ENCODE results near the gene PRKRA. TPM values are rescaled to one million over a fixed set of nuclear protein-coding genes. Genes with fewer than 3 reads are reported as not detected.

The PRKRA gene
- total and polyA plus RNA-seq, 2 of the 8 experiments (the other 6 are each of a cell fraction or from before 2014, with no cell fraction given), result 25.4 to 60.4 TPM

DNA sequence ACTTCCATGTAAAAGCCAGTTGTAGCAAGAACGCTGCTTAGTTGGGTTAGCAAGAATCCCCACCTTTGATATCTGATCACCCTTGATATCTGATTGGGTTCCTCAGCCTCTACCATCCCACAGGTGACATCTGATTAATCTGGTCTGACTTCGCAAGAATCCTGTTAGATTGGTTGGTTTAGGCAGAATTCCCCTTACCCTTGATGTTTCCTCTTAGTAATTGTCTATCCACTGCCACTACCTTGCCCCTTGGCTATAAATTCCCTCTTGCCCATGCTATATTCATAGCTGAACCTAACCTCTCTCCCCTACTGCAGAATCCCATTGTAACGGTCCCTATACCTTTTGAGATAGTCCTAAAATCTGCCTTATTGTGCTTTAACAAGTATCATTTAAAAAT, 33.1 kb downstream of the PRKRA start:
- WGBS, 2 experiments (ENCODE audit: extremely low coverage in 1 of 2, insufficient coverage in 1 of 2, insufficient read length in 1 of 2, insufficient replicate concordance in 2 of 2, low coverage in 1 of 2, low lambda C conversion rate in 2 of 2, missing lambda C conversion rate in 1 of 2), result 89% methylated on average over 3 of the region's 3 CpGs; no CpG with 5 or more reads in 1 of the 2 experiments
- H4K91ac ChIP-seq (replicated peaks; ENCODE audit: insufficient read length, low read length), result no peak overlapping the region
- no peak overlapping the region for H3K4me3 ChIP-seq (ENCODE audit: extremely low read depth in 1 of 4, insufficient read depth in 2 of 4, low read depth in 3 of 4, low read length in 4 of 4)
- H3K79me1 ChIP-seq (ENCODE audit: low read depth, low read length), result no peaks in the 10 kb centered on the region; the same call in 1 of the 2 replicates
- H2BK120ac ChIP-seq (replicated peaks; ENCODE audit: low read depth, low read length), result no peak overlapping the region
- no peak overlapping the region for H3K9ac ChIP-seq (replicated peaks in 1 of 4; ENCODE audit: extremely low read depth in 1 of 4, low read depth in 3 of 4, low read length in 3 of 4)
- no peak overlapping the region for H3K56ac ChIP-seq (replicated peaks; ENCODE audit: insufficient read length, low read depth, low read length)
- H4K5ac ChIP-seq (ENCODE audit: insufficient read length, low read depth, low read length), result no peak overlapping the region
- TF ChIP-seq, protein P1, sequence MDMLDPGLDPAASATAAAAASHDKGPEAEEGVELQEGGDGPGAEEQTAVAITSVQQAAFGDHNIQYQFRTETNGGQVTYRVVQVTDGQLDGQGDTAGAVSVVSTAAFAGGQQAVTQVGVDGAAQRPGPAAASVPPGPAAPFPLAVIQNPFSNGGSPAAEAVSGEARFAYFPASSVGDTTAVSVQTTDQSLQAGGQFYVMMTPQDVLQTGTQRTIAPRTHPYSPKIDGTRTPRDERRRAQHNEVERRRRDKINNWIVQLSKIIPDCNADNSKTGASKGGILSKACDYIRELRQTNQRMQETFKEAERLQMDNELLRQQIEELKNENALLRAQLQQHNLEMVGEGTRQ (IDR thresholded peaks at IDR 0.05; ENCODE audit: low read length), result no peak
- TF ChIP-seq RAD21 (IDR thresholded peaks at IDR 0.05 in 1 of 2, conservative IDR thresholded peaks at IDR 0.05 in 1 of 2; ENCODE audit: low read depth in 2 of 2, low read length in 2 of 2), result no peak
- H3K23me2 ChIP-seq (ENCODE audit: low read depth, low read length), result no peaks in the 10 kb centered on the region; the same call in 1 of the 2 replicates
- H2BK15ac ChIP-seq (ENCODE audit: low read length), result no peak overlapping the region
- POLR2A ChIA-PET (ENCODE audit: partially characterized antibody), result interaction anchor here (1.2 to 2.4 kb wide), 3 partner anchors 11 to 33 kb away, joined by 3 to 8 read pairs (median 8); partner anchors contain the start of genes PJVK and PRKRA
- no peak overlapping the region for H2BK12ac ChIP-seq (ENCODE audit: low read depth, low read length)
- FAIRE-seq, result no peak
- peaks cover 0 to 2% (median 0%) of the 10 kb centered on the region in 4 experiments; a peak in 1 of 7 replicates for H3K4me1 ChIP-seq (replicated peaks in 1 of 4; ENCODE audit: control insufficient read depth in 3 of 4, insufficient read depth in 4 of 4, low read length in 3 of 4)
- no peaks in the 10 kb centered on the region for H3K27me3 ChIP-seq (replicated peaks in 1 of 4; ENCODE audit: control insufficient read depth in 3 of 4, extremely low read depth in 1 of 4, insufficient read depth in 3 of 4, low read length in 3 of 4)
- no peak overlapping the region for H3K18ac ChIP-seq (ENCODE audit: extremely low read depth, low read length)
- DNase-seq (ENCODE audit: low read depth in 1 of 2, low spot score in 2 of 2), result no peak
- H3K79me2 ChIP-seq (ENCODE audit: control insufficient read depth in 1 of 2, insufficient read depth in 2 of 2, low read length in 2 of 2), result no peaks in the 10 kb centered on the region
- no peak overlapping the region for H2BK5ac ChIP-seq (ENCODE audit: low read depth, low read length)
- no peak overlapping the region for H2BK20ac ChIP-seq (ENCODE audit: low read length)
- no peak overlapping the region for H2AK5ac ChIP-seq (ENCODE audit: low read depth, low read length)
- no peak overlapping the region for H2AFZ ChIP-seq (ENCODE audit: low read length)
- no peaks in the 10 kb centered on the region for H4K20me1 ChIP-seq (replicated peaks in 1 of 2; ENCODE audit: control insufficient read depth in 1 of 2, insufficient read depth in 2 of 2, low read length in 2 of 2)
- CTCF ChIA-PET (ENCODE audit: partially characterized antibody), result interaction anchor here (0.7 to 7.9 kb wide), 9 partner anchors 11 to 430 kb away, joined by 3 to 61 read pairs (median 6); partner anchors contain the start of gene RBM45
- no peak overlapping the region for H3K4ac ChIP-seq (replicated peaks; ENCODE audit: insufficient read length, low read depth, low read length)
- H3K23ac ChIP-seq (ENCODE audit: insufficient read length), result no peak overlapping the region
- H3K27ac ChIP-seq (ENCODE audit: low read depth, low read length), result no peak overlapping the region
- no peak overlapping the region for H4K8ac ChIP-seq (ENCODE audit: extremely low read depth, insufficient read depth, low read length)
- H3K9me3 ChIP-seq (ENCODE audit: insufficient read depth in 2 of 2, low read depth in 1 of 2, low read length in 1 of 2), result no peaks in the 10 kb centered on the region
- no peaks in the 10 kb centered on the region for H3K36me3 ChIP-seq (ENCODE audit: control insufficient read depth in 2 of 4, insufficient read depth in 4 of 4, low read length in 3 of 4)
- no peak overlapping the region for H3K4me2 ChIP-seq (ENCODE audit: insufficient read depth in 1 of 2, low read depth in 2 of 2, low read length in 2 of 2)
- no peak overlapping the region for H3K14ac ChIP-seq (ENCODE audit: insufficient read length)

Data from H1 (cell line).